HG03095 (cell line): ENCODE results near the gene RXFP1.

ENCODE experiments used
- ATAC-seq: cut with Tn5 transposase; IDR thresholded peaks from one replicate; pipeline ENCODE4 v1.9.1; 2021; ENCODE audit warnings: moderate library complexity; ENCODE audit not compliant: unreplicated experiment

Gene RXFP1

DNA sequence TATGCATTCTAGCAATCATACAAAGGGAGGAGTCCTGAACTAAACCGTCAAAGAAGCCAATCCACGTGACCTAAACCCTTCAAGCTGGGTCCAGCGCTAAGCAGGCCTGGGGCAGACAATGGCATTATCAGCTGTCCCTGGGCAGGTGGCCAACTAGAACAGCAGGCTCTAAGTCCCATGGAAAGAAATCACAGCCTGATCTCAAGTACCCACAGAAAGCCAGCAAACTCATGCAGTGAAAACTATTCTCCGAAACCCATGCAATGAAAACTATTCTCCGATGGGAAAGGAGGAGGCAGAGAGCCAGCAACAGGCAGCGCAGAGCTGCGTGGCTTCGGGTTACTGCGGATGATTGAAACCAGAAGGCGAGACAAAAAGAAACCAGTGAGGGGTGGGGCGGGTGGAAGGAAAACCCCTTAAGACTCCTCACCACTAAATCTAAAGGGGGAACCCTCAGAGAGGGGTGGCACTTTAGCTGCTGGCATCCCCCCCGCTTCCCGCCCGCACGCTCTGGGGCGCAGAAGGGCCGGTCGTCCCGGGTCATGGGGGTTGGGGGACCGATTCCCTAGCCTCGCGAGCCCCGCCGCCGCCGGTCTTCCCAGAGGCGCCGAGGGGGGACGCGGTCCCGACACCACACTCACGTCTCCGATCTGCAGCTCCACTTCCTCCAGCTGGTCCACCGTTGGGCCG is 149.4 kb downstream of the RXFP1 start:
- ATAC-seq, result peak; percentile 24

DNA sequence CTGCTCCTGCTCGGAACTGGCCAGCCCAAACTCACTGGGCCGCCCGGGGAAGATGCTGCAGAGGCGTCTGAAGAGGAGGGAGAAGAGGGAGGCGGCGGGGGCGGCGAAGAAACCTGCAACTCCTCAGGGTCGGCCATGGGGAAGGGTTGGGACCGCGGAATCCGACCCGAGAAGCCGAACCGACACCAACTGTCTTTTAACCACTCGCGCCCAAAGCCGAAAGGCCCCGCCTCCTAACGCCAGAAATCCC is 149.9 kb downstream of the RXFP1 start, which contains the start of gene C4orf46:
Gene C4orf46, minus strand, starts transcription at position 223 of the 250 bp plus-strand sequence. Its CDS starts 86 bp downstream, at position 137.
- ATAC-seq, result no peak

DNA sequence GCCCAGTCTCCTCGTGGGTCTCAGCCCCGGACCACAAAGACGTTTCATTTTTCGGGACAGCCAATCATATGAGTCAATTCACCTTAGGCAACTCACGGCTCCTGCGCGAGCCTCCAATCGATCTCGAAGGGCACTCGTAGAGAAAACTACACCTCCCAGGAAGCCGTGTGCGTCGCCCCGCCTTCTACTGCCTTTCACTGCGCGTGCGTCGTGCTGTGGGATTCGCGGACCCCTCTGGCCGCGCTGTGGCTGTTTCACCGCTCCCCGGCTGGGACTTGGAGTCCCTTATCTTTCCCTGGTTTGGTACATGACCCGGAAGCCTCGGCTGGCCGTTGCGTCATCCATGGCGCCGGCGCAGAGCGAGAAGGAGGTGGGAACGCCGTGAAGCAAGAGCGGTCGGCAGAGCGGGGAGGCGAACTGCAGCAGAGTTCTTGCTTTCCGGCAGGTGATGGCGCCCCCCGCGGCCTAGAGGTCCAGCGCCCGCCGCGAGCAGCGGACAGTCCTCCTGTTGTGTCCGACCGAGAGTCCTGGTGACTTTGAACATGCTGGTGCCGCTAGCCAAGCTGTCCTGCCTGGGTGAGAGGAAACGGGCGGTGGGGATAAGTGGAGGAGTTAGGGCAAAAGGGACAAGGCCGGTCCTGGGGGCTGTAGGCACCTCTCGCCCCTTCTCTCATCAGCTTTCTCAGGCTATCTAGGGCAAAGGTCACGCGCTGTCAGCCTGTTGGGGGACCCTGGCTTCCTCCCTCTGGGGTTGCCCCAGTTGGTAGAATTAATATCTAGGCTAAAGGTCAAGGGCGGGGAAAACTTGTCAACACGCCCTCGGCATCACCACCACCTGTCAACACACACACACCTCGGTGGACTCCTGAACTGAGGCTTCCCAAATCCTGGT is 150.5 kb downstream of the RXFP1 start, which contains the start of gene ETFDH:
Gene ETFDH, plus strand, starts transcription at position 382 of the 892 bp plus-strand sequence. Its CDS starts 161 bp downstream, at position 543.
- peak; percentile 84 for ATAC-seq

DNA sequence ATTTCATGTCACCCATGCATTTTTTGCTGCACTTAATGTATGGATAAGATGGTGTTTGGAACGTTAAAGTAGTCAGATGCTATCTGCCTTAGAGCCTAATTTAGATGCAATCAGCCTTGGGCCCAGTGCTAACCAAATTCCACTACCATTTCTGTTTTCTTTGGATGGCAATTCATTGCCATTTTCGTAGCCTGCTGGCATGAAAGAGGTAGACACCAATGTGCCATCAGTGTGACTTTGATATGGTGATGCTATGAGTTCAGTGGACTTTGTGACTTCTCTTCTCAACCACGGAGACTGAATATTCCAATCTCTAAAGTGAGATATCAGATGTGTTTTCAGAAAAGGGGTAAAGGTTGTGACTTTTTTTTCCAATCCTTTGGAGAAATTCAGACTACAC is 152.0 kb downstream of the RXFP1 start:
- no peak for ATAC-seq

DNA sequence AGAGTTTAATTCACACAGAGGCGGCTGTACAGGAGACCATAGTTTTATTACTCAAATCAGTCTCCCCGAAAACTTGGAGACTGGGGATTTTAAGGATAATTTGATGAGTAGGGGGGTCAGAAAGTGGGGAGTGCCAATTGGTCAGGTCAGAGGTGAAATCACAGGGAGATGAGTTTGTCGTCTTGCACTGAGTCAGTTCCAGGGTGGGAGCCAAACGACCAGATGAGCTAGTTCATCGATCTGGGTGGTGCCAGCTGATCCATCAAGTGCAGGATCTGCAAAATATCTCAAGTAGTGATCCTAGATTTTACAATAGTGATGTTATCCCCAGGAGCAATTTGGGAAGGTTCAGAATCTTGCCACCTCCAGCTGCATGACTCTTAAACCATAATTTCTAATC is 154.4 kb downstream of the RXFP1 start:
- ATAC-seq, result no peak

DNA sequence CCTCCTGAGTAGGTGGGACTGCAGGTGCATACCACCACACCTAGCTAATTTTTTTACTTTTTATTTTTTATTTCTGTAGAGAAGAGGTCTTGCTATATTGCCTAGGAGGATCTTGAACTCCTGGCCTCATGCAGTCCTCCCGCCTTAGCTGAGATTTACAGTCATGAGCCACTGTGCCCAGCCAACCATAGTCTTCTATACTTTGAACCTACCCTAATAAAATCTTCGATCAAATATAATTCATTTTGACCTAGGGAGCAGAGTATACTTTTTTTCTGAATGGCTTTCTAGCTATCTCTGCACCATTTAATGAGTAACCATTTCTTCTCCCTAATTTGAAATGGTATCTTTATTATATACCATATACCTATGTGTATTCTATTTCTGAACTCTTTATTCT is 157.1 kb downstream of the RXFP1 start:
- ATAC-seq, result no peak

DNA sequence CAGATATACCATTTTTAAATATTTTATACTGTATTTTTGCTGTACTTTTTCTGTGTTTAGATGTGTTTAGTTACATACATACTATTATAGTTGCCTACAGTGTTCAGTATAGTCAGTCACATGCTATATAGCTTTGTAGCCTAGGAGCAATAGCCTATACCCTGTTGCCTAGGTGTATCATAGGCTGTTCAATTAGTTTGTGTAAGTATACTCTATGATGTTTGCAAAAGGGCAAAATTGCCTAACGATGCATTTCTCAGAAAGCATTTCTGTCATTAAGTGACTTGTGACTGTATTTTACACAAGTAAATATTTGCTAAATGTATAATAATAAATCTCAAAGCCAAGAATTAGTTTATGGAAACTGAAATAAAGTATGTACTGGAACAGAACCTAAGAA is 159.9 kb downstream of the RXFP1 start:
- no peak for ATAC-seq

DNA sequence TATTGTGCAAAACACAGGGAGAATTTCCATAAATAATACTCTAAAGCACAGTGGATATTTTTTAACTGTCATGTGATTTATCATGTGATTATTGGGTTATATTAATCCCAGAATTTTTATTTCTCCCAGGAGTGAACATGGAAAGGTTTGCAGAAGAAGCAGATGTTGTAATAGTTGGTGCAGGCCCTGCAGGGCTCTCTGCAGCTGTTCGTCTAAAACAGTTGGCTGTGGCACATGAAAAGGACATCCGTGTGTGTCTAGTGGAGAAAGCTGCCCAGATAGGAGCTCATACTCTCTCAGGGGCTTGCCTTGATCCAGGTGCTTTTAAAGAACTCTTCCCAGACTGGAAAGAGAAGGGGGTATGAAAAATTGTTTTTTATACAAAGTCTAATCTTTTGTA is 160.4 kb downstream of the RXFP1 start:
- ATAC-seq, result no peak

DNA sequence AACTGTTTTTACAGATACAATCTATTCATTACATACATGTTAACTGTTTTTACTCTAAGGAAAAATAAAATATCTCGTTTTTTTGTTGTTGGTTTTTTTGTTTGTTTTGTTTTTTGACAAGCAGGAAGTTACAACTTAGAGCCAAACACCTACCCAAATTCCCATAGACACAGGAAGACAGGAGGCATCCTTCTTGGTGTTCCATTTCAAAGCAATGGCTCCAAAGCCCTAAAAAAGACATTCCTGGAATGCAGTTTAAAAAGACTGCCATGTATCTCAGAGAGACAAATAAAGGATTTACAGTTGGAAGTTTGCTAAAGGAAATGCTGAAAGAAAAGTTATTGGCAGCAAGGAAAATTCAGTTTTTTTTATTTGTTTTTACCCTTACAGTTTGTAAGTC is 167.1 kb downstream of the RXFP1 start:
- no peak for ATAC-seq
